ENCODE results near the gene TTLL7. TPM values are rescaled to one million over a fixed set of nuclear protein-coding genes. Genes with fewer than 3 reads are reported as not detected.

Gene TTLL7
- total and polyA plus RNA-seq, 5 experiments from 2014 or later = 0.89 TPM; not detected in 4

- POLR2A ChIA-PET = no interaction called here
- Mint-ChIP-seq H3K27ac (no peak overlapping the region), H3K27me3 (peaks cover 3 to 16% (median 10%) of the 10 kb centered on the region in 5 donors), H3K36me3 (peaks cover 0 to 8% (median 0%) of the 10 kb centered on the region in 3 donors), H3K9me3 (peaks cover 0 to 10% (median 5%) of the 10 kb centered on the region in 9 donors), H3K4me1 (no peaks in the 10 kb centered on the region), H3K4me3 (no peak overlapping the region)
- DNase-seq (no peak), ATAC-seq (no peak)
Measured at GRCh38 chr1:83889707-83890106, 109.2 kb downstream of the TTLL7 start.

- Mint-ChIP-seq H3K36me3 (peaks cover 0 to 8% (median 0%) of the 10 kb centered on the region in 3 donors), H3K9me3 (peaks cover 0 to 10% (median 5%) of the 10 kb centered on the region in 9 donors), H3K27ac (no peak overlapping the region), H3K4me3 (no peak overlapping the region), H3K27me3 (peaks cover 5 to 15% (median 10%) of the 10 kb centered on the region in 5 donors), H3K4me1 (no peaks in the 10 kb centered on the region)
- no peak for DNase-seq
- ATAC-seq = no peak
- POLR2A ChIA-PET = no interaction called here
Measured at GRCh38 chr1:83887483-83887882, 111.4 kb downstream of the TTLL7 start.

- POLR2A ChIA-PET = no interaction called here
- H3K27me3 Mint-ChIP-seq = peaks cover 6 to 11% (median 7%) of the 10 kb centered on the region in 5 donors
- DNase-seq = no peak
- no peak for ATAC-seq
- peaks cover 0 to 7% (median 6%) of the 10 kb centered on the region in 3 donors for H3K36me3 Mint-ChIP-seq
- H3K4me3 Mint-ChIP-seq = no peak overlapping the region
- H3K9me3 Mint-ChIP-seq = peaks cover 0 to 10% (median 4%) of the 10 kb centered on the region in 9 donors
- no peaks in the 10 kb centered on the region for H3K4me1 Mint-ChIP-seq
- H3K27ac Mint-ChIP-seq = no peak overlapping the region
Measured at GRCh38 chr1:83883979-83884378, 115.0 kb downstream of the TTLL7 start.

- ATAC-seq (no peak), DNase-seq (no peak)
- H3K9me3 Mint-ChIP-seq = peaks cover 0 to under 1% (median 0%) of the 10 kb centered on the region in 9 donors
- H3K4me1 Mint-ChIP-seq = no peaks in the 10 kb centered on the region
- POLR2A ChIA-PET = no interaction called here
- peaks cover 0 to 6% (median 0%) of the 10 kb centered on the region in 3 donors for H3K36me3 Mint-ChIP-seq
- peaks cover under 1 to 7% (median 3%) of the 10 kb centered on the region in 5 donors for H3K27me3 Mint-ChIP-seq
- H3K4me3 Mint-ChIP-seq = no peak overlapping the region
- no peak overlapping the region for H3K27ac Mint-ChIP-seq
Measured at GRCh38 chr1:83882906-83883305, 116.0 kb downstream of the TTLL7 start.

GRCh38 chr1:83872515-83872914 lies 126.4 kb downstream of the TTLL7 start:
- H3K27me3 Mint-ChIP-seq = peaks cover 0 to 4% (median 0%) of the 10 kb centered on the region in 5 donors
- H3K9me3 Mint-ChIP-seq = peaks cover 0 to 3% (median 0%) of the 10 kb centered on the region in 9 donors
- H3K4me1 Mint-ChIP-seq = peaks cover 0 to 5% (median 0%) of the 10 kb centered on the region in 4 donors
- ATAC-seq = no peak
- H3K4me3 Mint-ChIP-seq = no peak overlapping the region
- POLR2A ChIA-PET = no interaction called here
- no peaks in the 10 kb centered on the region for H3K36me3 Mint-ChIP-seq
- DNase-seq = no peak
- H3K27ac Mint-ChIP-seq = no peak overlapping the region

GRCh38 chr1:83864991-83865390 lies 133.9 kb downstream of the TTLL7 start:
- no peak overlapping the region for H3K27ac Mint-ChIP-seq
- H3K27me3 Mint-ChIP-seq = peaks cover 0 to 5% (median 0%) of the 10 kb centered on the region in 5 donors
- POLR2A ChIA-PET = interaction anchor here (0.6 kb wide), 1 partner anchor 15 kb away, joined by 4 read pairs; no protein-coding TSS in a partner anchor
- H3K36me3 Mint-ChIP-seq = no peaks in the 10 kb centered on the region
- no peak overlapping the region for H3K4me3 Mint-ChIP-seq
- no peak for ATAC-seq
- no peaks in the 10 kb centered on the region for H3K9me3 Mint-ChIP-seq
- no peak for DNase-seq
- peaks cover 7 to 15% (median 10%) of the 10 kb centered on the region in 4 donors for H3K4me1 Mint-ChIP-seq

GRCh38 chr1:83860490-83861221 lies 138.3 kb downstream of the TTLL7 start:
- Mint-ChIP-seq H3K27ac (peak overlapping the region; percentile 79 to 93 (median 91)), H3K4me3 (peak overlapping the region; percentile 79 to 92 (median 84)), H3K36me3 (no peaks in the 10 kb centered on the region), H3K9me3 (no peaks in the 10 kb centered on the region), H3K27me3 (peaks cover 0 to 4% (median 0%) of the 10 kb centered on the region in 5 donors), H3K4me1 (peaks cover 7 to 15% (median 10%) of the 10 kb centered on the region in 4 donors)
- ATAC-seq = peak; percentile 92 to 96
- POLR2A ChIA-PET = no interaction called here
- peak; percentile 54 to 87 (median 73) for DNase-seq

GRCh38 chr1:83857716-83858115 lies 141.2 kb downstream of the TTLL7 start:
- no peak overlapping the region for H3K4me3 Mint-ChIP-seq
- DNase-seq (no peak), ATAC-seq (no peak)
- peaks cover 0 to 4% (median 0%) of the 10 kb centered on the region in 5 donors for H3K27me3 Mint-ChIP-seq
- H3K4me1 Mint-ChIP-seq = peaks cover 8 to 15% (median 13%) of the 10 kb centered on the region in 4 donors
- POLR2A ChIA-PET = no interaction called here
- H3K36me3 Mint-ChIP-seq = peaks cover 0 to under 1% (median 0%) of the 10 kb centered on the region in 3 donors
- no peak overlapping the region for H3K27ac Mint-ChIP-seq
- H3K9me3 Mint-ChIP-seq = no peaks in the 10 kb centered on the region

- H3K4me3 Mint-ChIP-seq = no peak overlapping the region
- DNase-seq (peak in 1 of 10 donors; percentile 7), ATAC-seq (no peak)
- H3K27ac Mint-ChIP-seq = no peak overlapping the region
- peaks cover 0 to 4% (median 0%) of the 10 kb centered on the region in 5 donors for H3K27me3 Mint-ChIP-seq
- peaks cover 8 to 16% (median 14%) of the 10 kb centered on the region in 4 donors for H3K4me1 Mint-ChIP-seq
- H3K36me3 Mint-ChIP-seq = peaks cover 0 to 6% (median 0%) of the 10 kb centered on the region in 3 donors
- POLR2A ChIA-PET = no interaction called here
- H3K9me3 Mint-ChIP-seq = no peaks in the 10 kb centered on the region
Measured at GRCh38 chr1:83857103-83857502, 141.8 kb downstream of the TTLL7 start.

GRCh38 chr1:83856381-83856780 lies 142.6 kb downstream of the TTLL7 start:
- Mint-ChIP-seq H3K9me3 (no peaks in the 10 kb centered on the region), H3K27me3 (peaks cover 0 to 2% (median 0%) of the 10 kb centered on the region in 5 donors), H3K36me3 (peaks cover 0 to 6% (median 0%) of the 10 kb centered on the region in 3 donors), H3K4me3 (no peak overlapping the region), H3K4me1 (peaks cover 8 to 15% (median 12%) of the 10 kb centered on the region in 4 donors), H3K27ac (no peak overlapping the region)
- POLR2A ChIA-PET = no interaction called here
- DNase-seq (no peak), ATAC-seq (no peak)

- Mint-ChIP-seq H3K9me3 (no peaks in the 10 kb centered on the region), H3K27ac (no peak overlapping the region), H3K36me3 (peaks cover 0 to 6% (median 4%) of the 10 kb centered on the region in 3 donors), H3K4me1 (peaks cover 0 to 13% (median 4%) of the 10 kb centered on the region in 4 donors), H3K27me3 (no peaks in the 10 kb centered on the region), H3K4me3 (no peak overlapping the region)
- no peak for ATAC-seq
- DNase-seq = no peak
- POLR2A ChIA-PET = no interaction called here
Measured at GRCh38 chr1:83854456-83854855, 144.5 kb downstream of the TTLL7 start.

- H3K36me3 Mint-ChIP-seq = peaks cover 0 to 18% (median 7%) of the 10 kb centered on the region in 3 donors
- H3K9me3 Mint-ChIP-seq = no peaks in the 10 kb centered on the region
- DNase-seq (no peak), ATAC-seq (no peak)
- peaks cover 0 to 13% (median 4%) of the 10 kb centered on the region in 4 donors for H3K4me1 Mint-ChIP-seq
- H3K27ac Mint-ChIP-seq = no peak overlapping the region
- POLR2A ChIA-PET = no interaction called here
- no peak overlapping the region for H3K4me3 Mint-ChIP-seq
- no peaks in the 10 kb centered on the region for H3K27me3 Mint-ChIP-seq
Measured at GRCh38 chr1:83850834-83851233, 148.1 kb downstream of the TTLL7 start.
